LNCaP clone FGC (cell line): Measurements from ENCODE around the gene UNCX.

Experiments
- DNase-seq: peaks from one replicate; pipeline ENCODE4 v3.0.0-alpha.2; 2011; ENCODE audit warnings: low read depth
- H3K4me3 ChIP-seq: 2 replicates; pipeline ENCODE4 v1.5.1; 2011; ENCODE audit warnings: mild to moderate bottlenecking, low read depth, low read length, control low read depth
- TF ChIP-seq, protein P1 (sequence below): IDR thresholded peaks from 2 replicates; pipeline ENCODE4 v1.5.1; 2012; ENCODE audit warnings: mild to moderate bottlenecking; ENCODE audit not compliant: control insufficient read depth, insufficient read depth; ENCODE audit errors: extremely low read depth

Gene UNCX

DNA sequence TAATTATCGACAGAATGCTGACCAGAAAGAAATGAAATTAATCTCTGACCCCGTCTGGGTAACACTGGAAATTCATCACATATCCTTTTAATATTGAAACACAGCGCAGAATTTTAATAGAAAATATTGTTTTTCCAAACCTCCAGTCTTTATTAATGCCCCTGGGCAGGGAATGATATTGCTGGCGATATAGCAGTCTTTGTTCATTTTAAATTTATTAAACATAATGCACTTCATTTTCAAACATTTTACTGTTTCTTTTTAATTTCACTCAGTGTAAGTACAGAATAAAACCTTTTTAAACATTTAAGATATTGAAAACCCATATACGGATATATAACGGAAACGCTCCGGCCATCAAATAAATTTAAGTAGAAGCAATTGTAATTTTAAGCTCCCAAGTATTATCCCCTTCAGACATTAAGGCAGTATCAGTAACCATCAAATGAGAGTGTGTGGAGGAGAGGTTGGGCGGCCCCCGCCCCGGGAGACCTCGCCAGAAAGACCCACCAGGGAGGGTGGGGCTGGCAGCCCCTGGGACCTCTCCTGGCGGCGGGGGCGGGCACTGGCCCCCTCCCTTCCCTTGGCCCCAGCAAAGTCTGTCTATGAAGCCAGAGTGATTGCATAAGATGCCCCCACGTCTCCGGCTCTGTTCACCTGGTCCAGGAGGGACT, 10.8 kb downstream of the UNCX start:
- no peak overlapping the region for H3K4me3 ChIP-seq
- DNase-seq, result no peak
- TF ChIP-seq, protein P1, sequence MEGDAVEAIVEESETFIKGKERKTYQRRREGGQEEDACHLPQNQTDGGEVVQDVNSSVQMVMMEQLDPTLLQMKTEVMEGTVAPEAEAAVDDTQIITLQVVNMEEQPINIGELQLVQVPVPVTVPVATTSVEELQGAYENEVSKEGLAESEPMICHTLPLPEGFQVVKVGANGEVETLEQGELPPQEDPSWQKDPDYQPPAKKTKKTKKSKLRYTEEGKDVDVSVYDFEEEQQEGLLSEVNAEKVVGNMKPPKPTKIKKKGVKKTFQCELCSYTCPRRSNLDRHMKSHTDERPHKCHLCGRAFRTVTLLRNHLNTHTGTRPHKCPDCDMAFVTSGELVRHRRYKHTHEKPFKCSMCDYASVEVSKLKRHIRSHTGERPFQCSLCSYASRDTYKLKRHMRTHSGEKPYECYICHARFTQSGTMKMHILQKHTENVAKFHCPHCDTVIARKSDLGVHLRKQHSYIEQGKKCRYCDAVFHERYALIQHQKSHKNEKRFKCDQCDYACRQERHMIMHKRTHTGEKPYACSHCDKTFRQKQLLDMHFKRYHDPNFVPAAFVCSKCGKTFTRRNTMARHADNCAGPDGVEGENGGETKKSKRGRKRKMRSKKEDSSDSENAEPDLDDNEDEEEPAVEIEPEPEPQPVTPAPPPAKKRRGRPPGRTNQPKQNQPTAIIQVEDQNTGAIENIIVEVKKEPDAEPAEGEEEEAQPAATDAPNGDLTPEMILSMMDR, result no peak

DNA sequence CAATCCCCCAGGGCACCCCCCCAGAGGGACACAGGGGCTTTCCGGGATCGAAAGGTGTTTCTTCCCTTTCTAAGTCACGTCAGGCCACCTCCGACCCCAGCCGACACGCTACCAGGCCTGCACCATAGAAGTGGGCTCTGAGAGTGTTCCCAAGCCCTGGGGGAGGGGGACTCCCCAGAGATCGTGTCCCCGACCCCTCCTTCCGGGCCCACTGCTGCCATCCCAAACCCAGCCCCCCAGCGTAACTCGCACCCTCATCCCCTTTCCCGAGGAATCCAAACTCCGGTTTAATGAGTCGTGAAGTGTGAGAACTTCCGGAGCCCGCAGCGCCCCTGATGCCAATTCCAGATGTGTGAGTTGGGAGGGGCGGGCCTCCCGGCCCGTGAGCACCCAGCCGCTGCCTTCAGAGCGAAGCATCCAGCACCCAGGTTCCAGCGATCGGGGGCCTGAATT, 11.3 kb downstream of the UNCX start:
- TF ChIP-seq, protein P1, result no peak
- no peak overlapping the region for H3K4me3 ChIP-seq
- DNase-seq, result no peak

DNA sequence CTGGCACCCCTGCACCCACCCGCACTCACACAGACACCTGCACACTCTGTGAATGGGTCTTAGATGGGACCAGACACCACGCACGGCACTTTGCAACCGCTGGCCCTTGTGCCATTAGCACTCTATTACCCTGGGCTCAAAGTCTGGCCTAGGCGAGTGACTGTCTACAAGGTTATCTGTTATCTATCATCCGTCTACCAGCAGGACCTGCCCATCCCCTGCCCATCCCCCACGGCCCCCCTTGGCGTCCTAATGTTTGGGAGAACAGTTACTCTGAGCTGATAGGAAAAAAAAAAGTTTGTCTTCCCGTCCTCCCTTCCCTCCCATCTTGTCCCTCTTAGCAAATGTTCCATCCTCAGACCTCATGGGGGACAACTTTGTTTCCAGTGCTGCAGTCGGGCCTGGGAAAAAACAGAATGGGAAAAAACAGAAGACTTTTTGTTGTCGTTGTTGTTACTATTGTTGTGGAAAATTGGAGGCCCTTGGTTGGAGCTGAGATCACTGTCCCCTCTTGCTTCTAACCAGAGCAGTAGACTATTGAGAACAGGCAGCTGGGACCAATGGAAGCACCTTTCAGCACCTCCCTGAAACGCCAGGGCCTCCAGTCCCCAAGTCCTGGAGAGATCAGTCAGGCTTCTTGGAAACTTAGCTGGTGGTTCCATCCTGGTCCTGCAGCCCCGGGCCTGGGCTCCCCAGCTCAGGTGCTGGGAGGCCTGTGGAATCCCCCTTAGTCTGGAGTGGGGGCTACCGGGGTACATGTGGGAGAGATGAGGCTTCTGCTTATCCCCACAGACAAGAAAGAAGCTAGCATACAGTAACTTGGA, 12.2 kb downstream of the UNCX start:
- DNase-seq, result no peak
- TF ChIP-seq, protein P1, result no peak
- no peak overlapping the region for H3K4me3 ChIP-seq

DNA sequence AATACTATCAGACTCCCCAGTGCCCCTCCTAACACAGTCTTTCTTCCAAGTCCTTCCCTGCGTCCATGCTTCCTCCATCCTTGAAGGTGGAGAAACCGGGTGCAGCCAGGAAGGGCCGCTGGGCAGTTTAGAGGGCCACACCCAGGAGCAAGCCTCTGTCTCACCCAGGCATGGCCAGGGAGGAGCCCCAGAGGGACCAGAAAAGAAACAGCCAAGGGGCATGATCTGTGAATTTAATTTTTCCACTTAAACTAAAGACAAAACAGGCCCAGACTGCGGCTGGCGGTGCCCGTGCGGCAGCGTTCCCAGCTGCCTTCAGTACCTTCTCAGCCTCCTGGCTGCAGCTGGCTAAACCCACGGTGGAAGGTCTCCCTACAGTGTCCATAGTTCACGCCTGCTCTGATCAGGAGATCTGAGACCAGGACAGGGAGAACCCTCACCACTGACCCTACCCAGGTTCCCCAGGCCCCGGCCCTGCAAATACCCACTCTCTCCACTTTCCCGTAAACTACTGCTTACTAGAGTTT, 12.9 kb downstream of the UNCX start:
- DNase-seq, result no peak
- TF ChIP-seq, protein P1, result no peak
- H3K4me3 ChIP-seq, result no peak overlapping the region

DNA sequence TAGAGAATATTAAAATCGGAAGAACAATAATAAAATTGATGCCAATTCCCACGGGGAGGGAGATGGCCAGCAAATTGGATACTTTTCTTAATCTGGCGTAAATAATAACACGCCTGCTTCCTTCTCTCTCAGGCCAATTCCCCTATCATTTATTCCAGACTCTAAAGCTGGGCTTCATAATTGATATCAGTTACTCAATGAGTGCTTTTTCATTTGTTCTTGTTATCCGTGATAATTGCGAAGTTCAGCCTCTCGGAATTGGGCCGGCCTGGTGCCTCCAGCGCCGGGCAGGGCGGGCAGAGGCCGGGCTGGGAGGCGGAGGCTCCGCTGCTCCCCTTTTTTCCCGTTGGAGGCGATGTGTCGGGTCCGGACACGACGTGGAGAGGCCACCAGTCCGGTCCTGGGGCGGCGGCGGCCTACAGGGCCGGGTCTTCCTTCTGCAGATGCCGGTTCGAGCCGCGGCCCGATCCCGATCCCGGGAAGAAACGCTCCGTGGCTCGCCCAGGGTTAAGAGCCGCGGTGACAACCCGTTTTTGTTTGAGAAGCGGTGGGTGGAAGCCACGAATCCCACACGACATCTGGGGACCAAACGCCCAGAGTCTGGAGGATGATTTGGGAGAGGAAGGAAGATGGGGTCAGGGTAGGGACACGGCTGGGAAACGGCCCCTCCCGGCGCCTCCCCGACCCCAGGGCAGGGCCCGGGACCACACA, 13.6 kb downstream of the UNCX start:
- no peak overlapping the region for H3K4me3 ChIP-seq
- DNase-seq, result no peak
- TF ChIP-seq, protein P1, result no peak

DNA sequence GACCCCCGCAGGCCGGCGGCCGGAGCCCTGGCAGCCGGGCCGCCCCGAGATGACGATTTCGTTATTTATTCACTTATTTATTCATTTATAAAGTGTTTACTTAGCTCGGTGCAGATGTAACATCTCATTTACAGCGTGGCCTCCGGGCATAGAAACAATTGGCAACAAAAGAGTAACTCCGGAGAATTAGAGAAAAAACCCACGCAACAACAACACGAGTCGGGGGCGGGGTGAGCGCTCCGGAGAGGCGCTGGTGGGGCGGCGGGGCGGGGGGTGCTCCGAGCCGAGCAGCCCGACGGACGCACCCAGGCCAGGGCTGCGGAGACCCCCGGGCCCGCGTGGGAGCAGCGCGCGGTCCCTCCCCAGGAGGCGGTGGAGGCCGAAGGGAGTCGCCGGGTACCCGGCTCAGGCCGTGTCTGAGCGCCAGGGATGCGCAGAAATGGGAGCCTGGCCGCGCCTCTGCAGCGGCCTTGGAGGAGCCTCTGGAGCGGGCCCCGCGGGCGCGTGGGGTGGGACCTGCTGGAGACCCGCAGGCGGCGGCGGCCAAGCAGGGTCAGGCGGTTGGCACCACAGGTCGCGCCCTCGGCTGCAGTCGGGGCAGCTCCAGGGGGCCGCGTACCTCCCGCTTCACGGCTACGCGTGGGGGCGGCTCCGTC, 14.3 kb downstream of the UNCX start:
- DNase-seq, result no peak
- H3K4me3 ChIP-seq, result no peak overlapping the region

More for the DNA sequence above, 14.3 kb downstream of the UNCX start:
- TF ChIP-seq, protein P1, result no peak
